ENCODE measurements around the gene GNG12.

Gene GNG12

DNA sequence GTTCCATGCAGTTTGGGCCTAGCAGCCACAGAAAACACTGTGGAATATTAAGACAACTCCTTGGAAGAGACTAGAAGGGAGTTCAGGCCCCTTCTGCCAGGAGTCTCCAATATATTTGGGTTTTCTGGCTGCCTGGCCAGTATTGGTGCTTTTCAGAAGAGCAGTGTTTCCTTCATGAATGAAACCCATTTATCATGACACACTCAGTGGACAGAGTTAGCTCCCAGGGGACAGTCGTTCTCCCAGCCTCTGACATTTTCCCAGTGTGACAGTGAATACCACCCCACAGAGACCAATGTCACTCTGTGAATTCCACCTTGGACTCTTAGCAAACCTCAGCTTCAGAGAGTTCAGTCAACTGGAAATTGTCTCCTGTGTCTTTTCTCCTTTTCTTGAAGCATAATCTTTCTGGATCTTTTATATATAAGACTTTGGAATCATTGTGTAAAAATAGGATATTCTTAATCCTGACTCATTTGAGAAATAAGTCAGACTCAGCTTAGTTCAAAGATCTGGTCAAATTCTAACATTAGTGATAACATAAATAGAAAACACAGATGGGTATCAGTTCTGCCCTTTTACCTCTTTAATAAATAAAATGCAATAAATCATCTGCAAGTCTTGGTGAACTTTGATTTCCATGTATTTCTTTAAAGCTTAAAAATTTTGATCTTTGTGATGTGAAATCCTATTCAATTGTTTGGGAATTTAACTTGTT, 40.4 kb downstream of the GNG12 start:
- H3K4me3 ChIP-seq (ENCODE audit: low read depth, low read length), result peak overlapping the region; percentile 10
- TF ChIP-seq, protein P1, sequence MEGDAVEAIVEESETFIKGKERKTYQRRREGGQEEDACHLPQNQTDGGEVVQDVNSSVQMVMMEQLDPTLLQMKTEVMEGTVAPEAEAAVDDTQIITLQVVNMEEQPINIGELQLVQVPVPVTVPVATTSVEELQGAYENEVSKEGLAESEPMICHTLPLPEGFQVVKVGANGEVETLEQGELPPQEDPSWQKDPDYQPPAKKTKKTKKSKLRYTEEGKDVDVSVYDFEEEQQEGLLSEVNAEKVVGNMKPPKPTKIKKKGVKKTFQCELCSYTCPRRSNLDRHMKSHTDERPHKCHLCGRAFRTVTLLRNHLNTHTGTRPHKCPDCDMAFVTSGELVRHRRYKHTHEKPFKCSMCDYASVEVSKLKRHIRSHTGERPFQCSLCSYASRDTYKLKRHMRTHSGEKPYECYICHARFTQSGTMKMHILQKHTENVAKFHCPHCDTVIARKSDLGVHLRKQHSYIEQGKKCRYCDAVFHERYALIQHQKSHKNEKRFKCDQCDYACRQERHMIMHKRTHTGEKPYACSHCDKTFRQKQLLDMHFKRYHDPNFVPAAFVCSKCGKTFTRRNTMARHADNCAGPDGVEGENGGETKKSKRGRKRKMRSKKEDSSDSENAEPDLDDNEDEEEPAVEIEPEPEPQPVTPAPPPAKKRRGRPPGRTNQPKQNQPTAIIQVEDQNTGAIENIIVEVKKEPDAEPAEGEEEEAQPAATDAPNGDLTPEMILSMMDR (IDR thresholded peaks at IDR 0.05; ENCODE audit: low read depth, low read length), result no peak

DNA sequence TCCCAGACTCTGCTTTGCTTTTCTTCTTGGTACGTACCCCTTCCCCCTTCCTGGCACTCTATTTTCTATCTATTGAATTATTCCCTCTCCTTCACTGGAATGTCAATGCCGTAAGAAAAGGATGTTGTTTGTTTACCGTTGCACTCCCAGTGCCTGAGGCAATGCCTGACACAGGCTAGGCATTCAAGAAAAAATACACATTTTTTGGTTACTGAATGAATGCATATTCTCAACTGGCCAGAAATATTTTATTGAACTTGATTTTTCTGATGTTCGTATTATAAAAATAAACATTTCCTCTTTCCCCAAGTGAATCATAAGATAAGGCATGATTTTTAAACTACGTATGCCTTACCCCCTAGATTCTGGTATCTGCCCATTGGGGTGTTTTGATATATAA, 41.2 kb downstream of the GNG12 start:
- peak overlapping the region; percentile 39 for H3K4me3 ChIP-seq (ENCODE audit: low read depth, low read length)
- TF ChIP-seq, protein P1 (IDR thresholded peaks at IDR 0.05; ENCODE audit: low read depth, low read length), result no peak

DNA sequence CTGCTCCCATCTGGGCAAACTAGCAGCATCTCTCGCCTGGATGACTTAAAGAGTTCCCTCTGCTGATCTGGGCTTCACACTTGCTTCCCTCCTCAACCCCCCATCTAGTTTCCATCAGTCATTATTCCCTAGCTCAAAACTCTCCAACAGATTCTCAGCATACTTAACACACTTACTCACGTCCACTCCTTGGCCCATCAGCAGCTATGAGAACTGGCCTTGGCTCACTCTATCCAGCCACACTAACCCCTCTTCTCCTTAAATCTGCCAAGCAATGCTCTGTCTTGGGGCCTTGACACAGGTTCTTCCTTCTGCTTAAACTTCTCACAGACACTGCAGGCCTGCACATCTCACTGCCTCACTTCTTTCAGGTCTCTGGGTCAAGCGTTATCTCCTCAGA, 41.6 kb downstream of the GNG12 start:
- peak overlapping the region; percentile 39 for H3K4me3 ChIP-seq (ENCODE audit: low read depth, low read length)
- TF ChIP-seq, protein P1 (IDR thresholded peaks at IDR 0.05; ENCODE audit: low read depth, low read length), result no peak

DNA sequence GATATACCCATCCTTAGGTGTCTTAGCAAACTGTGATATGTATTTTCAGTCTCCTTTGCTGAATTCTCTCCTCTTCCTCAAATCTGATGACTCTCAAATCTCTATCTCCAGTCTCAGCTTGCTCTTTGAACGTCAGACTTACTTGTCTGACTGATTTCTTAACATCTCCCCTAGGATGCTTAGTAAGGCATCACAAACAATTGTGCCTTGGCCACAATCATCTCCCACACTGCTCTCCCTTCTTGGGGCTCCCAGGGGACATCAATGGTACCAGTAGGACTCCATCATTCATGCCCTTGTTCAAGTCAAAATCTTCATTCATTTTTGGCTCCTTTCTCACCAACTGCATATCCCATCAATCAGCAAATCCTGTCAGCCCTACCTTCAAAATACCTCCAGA, 42.0 kb downstream of the GNG12 start:
- TF ChIP-seq, protein P1 (IDR thresholded peaks at IDR 0.05; ENCODE audit: low read depth, low read length), result no peak
- peak overlapping the region; percentile 23; the same call in 1 of the 2 replicates for H3K4me3 ChIP-seq (ENCODE audit: low read depth, low read length)

DNA sequence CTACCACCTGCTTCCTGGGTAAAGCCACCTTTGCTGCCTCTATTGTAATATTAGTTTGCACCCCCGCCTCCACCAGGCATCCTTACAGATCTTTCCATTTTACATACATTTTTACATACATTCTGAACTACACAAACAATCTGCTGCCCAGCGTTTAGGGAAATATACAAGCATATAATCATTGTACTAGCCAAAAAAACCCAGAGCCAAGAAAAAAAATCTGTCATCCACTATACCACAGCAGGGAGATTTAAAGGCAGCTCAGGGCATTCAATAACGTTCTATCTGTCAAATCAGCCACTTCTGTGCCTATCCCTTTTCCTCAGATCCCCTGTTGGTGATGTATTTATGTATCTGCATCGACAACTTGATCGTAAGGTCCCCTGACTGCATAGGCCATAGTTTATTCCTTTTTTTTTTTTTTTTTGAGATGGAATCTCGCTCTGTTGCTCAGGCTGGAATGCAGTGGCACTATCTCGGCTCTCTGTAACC, 43.0 kb downstream of the GNG12 start:
- TF ChIP-seq, protein P1 (IDR thresholded peaks at IDR 0.05; ENCODE audit: low read depth, low read length), result no peak
- no peak overlapping the region for H3K4me3 ChIP-seq (ENCODE audit: low read depth, low read length)

DNA sequence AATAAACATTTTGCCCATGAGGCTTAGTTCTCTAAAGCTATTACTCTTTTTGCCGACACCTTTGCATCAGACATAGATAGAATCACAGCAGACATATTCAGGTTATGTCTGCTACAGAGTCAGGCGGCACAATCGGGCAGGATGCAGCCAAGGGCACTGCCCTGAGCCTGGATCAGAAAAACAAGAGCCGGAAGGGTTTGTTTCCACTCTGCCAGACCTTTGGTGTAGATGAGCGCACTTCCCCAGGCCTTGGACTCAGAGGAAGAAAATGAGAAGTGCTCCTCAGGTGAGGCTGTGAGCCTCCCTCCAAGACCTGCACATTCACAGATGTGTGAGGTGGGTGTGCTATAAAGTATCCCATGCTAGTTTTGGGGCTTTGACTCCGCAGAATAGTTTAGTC, 43.7 kb downstream of the GNG12 start:
- TF ChIP-seq, protein P1 (IDR thresholded peaks at IDR 0.05; ENCODE audit: low read depth, low read length), result no peak

DNA sequence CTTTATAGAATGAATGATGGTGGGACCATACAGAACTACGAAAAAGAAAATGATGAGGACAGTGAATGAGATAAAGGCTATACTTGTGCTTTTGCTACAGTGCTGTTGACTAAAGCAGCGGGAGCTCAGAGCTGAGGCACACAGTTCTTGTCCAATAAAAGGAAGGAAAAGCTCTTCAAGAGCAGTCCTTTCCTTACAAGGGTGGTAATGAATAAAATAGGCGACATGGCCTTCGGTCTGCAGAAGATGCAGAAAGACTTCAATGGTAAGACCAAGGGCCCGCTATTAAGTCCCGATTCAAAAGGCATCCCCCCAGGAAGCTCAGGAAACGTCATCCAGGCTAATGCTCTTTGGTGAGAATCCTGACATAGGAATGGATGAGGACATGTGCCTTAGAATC, 44.4 kb downstream of the GNG12 start:
- no peak overlapping the region for H3K4me3 ChIP-seq (ENCODE audit: low read depth, low read length)
- TF ChIP-seq, protein P1 (IDR thresholded peaks at IDR 0.05; ENCODE audit: low read depth, low read length), result no peak

More for the DNA sequence above, 43.7 kb downstream of the GNG12 start:
- no peak overlapping the region for H3K4me3 ChIP-seq (ENCODE audit: low read depth, low read length)
